GM21786 (cell line): Measurements from ENCODE around the gene FBXW12.

ENCODE experiments used
- ATAC-seq: cut with Tn5 transposase; IDR thresholded peaks from one replicate; pipeline ENCODE4 v1.9.1; 2021; ENCODE audit not compliant: unreplicated experiment

Gene FBXW12

DNA sequence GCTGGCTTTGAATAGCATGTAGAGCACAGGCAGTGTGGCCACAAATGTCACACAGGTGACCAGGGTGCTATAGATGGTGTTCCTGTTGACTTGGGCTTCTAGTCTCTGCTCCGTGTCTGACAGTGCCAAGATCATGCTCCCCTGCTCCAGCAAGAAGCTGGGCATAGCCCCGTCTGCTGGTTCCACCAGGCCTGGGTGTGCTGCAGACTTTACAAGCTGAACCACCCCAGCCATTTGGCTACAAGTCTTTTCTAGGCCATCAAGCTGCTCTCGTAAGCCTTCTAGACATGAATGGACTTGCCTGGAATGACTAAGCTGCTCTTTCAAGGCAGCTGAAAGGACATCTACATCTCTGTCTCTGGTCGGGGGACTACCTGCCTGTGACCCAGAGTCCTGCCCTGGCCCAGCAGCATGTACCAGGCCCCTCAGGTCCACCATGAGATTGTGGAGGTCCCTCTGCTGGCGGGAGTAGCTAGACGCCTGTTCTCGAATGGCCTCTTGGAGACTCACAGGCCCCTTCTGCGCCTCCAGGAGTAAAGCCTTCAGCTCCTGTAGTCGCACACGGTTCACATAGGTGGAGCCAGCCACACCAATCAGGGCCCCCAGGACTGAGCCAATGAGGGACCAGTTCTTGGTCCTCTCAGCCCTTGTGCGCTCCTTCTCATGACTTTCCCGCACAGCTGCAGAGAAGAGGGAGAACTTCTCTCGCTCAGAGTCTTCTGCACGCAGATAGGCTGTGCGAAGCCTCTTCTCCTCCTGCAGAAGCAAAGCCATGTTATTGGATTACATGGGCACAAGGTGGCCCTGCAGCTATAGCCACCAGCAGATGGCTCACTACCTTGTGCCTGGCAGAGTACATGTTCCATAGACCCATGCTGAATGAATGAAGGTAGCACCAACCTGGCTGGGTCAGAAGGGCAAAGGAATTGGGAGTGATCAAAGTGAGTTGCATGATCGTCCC, 60.7 kb downstream of the FBXW12 start:
- no peak for ATAC-seq

DNA sequence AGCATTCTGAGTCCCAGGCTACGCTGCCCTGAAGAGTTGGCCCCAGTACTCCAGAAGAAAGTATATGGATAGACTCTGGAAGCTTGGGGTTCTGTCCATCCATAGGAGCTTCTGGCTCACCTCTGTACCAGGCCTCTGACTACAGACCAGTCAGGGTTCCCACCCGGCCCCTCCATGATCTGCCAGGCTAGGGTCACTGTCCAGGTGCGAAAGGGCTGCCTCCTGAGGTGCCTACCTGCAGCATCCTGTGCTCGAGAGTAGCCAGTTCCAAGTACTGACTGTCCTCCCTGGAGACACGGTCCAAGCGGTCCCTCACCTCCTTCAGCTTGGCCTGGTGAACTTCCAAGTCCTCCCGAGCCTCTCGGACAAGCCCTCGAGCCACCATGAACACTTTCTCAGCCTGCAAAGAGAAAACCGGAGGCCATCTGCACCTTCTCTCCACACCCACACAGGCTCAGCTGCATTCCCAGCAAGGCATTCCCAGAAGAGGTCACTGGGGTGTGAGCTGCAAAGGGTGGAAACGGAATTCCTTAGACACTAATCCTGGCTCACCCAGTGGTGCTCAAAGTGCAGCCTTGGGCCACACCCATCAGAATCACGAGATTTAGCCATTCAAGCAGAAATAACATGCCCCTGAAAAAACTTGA, 61.6 kb downstream of the FBXW12 start:
- ATAC-seq = no peak

DNA sequence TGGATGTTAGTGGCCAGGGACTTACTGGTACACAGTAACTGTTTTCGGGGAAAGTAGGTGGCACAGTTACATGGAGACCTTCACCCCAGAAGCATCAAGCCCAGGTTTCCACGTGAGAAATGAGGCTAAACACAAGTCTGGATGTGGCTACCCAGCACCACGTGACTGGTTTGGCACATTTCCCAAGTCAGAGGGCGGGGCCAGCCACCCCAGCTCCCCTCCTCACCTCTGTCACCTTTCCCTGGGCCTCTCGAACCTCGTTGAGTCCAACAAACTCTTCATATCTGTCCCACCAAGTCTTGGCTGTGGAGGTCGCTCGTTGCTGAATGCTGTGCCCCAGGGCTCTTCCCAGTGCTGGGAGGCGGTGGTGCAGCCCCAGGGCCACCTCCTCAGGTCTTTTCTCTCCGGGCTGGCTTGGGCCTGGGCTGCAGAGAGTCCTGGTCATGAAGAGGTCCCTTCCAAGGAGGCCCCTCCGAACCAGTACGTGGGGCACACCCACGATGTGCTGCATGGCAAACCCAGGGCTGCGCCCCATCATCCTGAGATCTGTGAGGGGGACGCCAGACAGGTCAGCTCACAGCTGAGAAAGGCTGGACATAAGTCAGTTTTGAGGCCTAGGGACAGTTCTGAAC, 62.7 kb downstream of the FBXW12 start:
- ATAC-seq = no peak

DNA sequence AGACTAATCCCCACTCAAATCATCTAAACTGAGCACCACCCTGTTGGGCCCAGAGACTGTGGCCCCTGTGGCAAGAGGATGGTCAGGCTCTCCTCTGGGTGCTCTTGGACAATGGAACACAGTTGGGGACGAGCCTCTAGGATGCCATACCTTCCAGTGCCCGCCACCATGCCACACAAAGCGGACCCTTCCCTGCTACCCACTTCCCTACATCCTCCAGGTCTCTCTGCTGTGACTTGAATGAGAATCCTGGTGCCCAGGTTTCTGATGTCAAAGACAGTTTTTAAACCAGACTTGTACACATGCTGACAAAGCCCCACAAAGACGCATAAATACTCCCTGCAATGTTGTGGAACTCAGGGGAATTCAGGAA, 63.2 kb downstream of the FBXW12 start:
- ATAC-seq = no peak

DNA sequence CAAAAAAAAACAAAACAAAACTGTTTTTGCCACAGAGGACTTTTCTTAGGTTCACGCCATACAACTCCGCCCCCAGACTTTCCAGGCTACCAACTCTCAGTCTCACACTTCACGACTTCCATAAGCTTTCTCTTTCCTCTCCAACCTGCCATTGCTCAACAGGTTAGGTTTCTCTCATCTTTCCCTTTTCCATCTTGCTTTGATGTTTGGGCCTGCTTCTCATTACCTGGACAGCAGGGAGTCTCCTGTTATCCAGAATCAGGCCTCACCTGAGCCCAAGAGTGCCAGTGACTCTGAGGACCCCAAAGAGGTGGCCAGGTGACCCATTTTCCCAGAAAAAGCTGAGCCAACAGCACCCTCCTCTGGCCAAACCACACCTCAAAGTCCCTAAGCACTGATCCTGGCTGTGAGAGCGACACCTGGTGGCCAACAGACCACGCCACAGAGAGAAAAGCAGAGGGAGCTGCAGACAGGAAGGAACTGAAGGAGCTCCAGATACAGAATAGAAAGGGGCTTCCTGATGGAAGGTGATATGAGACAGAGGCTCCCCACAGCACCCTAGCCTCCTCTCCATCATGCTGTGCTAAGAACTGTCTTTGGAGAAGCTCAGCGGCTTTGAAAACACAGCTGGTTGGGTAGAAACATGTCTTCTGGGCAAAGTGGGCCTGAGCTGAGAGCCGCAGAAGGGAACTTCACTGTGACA, 63.9 kb downstream of the FBXW12 start:
- no peak for ATAC-seq

DNA sequence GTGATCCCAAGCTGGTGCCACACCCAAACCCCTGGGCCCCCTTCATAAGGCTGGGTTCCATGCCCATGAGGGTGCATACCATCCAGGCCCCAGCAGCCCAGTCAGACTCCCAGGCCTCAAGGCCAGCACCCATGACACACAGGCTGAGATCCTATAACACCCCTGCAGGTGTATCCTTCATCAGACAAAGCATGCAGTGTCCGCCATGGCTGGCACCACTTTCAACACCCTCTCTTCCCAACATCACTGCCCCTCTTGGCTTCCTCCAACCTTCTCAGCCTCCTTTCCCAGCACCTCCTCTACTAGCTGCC, 64.4 kb downstream of the FBXW12 start:
- ATAC-seq = no peak

DNA sequence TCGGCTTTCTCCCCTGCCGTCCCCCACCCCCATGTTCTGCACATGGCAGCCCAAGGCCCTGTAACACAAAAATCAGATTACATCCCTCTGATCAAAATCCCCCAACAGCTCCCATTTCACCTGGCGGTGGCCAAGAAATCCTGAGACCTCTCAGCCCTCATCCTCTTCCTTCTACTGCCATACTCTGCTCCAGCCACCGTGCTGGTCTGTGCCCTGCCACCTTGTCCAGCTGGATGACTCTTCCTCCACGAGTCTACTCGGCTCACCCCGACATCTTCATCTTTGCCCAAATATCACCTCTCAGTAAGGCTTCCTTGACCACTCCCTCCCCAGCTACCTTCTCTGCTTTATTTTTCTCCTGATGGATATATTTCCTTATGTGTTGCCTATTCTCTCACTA, 64.8 kb downstream of the FBXW12 start:
- no peak for ATAC-seq

DNA sequence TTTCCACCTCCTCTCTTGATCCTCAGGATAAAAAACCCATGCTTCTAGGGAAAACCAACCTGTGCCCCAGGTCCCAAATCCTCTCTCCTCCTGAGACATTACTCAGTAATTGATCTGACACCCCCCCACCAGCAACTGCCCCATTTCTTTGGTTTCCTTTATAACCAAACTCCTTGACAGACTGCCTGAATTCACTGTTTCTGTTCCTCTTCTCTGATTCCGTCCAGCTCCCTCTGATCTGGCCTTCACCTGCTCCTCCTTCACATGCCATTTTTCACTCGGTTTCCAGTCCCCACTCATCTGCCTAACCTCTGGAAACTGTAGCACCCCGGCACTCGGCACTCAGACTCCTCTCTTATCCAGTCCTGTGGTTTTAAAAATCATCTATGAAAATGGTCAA, 65.8 kb downstream of the FBXW12 start:
- no peak for ATAC-seq

DNA sequence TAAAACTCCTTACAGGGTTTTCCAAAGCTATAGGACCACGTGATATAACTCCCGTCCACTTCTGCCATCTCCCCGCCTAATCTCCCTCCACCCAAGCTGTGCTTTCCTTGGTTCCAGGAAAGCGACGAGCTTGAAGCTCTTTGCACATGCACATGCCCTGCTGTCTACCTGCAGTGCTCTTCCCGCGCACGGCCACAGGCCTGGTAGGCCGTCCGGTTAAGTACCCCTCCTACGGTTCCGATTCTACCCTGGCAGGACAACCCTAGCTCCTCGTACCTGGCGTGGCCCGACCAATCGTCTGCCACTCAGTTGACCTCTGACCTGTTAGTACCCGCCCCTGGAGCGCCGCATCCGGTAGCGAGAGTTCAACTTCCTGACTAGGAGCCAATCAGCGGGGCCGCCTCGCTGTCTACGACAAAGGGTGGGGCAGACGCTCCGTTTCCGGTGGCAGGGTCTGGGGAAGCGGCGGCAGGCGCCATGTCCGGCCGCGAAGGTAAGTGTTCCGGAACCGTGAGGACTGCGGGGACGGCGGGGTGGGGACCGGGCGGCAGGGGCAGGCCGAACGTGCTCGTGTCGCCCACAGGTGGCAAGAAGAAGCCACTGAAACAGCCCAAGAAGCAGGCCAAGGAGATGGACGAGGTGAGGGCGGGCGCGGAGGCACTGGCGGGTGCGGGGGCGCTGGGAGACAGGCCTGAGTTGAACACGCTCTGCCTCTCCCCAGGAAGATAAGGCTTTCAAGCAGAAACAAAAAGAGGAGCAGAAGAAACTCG, 68.0 kb downstream of the FBXW12 start, which contains the start of the genes CCDC51 and TMA7:
TSS of gene CCDC51 (minus strand) at position 300 of the 770 bp plus-strand sequence. CDS start 4,991 bp downstream, outside the sequence.
TSS of gene TMA7 (plus strand) at position 438 of the 770 bp plus-strand sequence. CDS start at position 478, 40 bp downstream.
- peak; percentile 93 for ATAC-seq

DNA sequence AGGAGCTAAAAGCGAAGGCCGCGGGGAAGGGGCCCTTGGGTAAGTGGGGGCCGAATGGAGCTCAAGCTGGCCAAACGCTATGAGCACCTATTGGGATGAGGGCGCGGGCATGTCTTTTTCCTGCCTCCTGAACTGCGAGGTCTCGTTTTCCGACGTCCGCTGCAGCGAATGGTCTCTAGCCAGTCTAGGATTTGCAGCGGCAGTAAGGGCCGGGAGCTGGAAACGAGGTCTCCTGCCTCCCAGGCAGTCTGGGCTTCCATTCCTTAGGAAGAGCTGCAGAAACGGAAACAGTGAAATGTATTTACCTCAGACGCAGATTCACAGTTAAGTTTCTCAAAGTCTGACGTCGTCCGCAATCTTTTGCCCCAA, 68.6 kb downstream of the FBXW12 start:
- ATAC-seq = peak; percentile 1

DNA sequence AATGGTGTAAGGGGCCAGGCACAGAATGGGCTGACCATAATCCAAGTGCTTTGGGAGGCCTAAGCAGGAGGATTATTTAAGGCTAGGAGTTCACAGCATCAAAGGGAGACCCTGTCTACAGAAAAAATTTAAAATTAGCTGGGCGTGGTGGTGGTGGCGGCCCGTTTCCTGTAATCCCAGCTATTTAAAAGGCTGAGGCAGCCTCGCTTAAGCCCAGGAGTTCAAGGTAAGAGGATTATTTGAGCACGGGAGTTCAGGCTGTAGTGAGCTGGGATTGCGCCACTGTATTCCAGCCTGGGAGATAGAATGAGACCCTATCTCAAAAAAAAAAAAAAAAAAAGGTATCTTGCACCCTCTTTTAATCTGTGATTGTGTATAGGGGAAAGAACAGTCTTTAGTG, 69.9 kb downstream of the FBXW12 start:
- no peak for ATAC-seq
